Nucleus accumbens (tissue), 56 donors: Measurements from ENCODE around the gene PTCRA.
A peak's percentile ranks its signal among the peaks of the same experiment; 100 is the strongest.
"Not testable (repeated sequence)": the region's sequence is repeated elsewhere in the genome, so short reads cannot be mapped to it uniquely, and the experiment has no call there.

ENCODE experiments used
- DNase-seq, 56 donors: peaks; one replicate each; lab custom pipeline; 2025; lab: John Stamatoyannopoulos, UW

PTCRA gene

DNA sequence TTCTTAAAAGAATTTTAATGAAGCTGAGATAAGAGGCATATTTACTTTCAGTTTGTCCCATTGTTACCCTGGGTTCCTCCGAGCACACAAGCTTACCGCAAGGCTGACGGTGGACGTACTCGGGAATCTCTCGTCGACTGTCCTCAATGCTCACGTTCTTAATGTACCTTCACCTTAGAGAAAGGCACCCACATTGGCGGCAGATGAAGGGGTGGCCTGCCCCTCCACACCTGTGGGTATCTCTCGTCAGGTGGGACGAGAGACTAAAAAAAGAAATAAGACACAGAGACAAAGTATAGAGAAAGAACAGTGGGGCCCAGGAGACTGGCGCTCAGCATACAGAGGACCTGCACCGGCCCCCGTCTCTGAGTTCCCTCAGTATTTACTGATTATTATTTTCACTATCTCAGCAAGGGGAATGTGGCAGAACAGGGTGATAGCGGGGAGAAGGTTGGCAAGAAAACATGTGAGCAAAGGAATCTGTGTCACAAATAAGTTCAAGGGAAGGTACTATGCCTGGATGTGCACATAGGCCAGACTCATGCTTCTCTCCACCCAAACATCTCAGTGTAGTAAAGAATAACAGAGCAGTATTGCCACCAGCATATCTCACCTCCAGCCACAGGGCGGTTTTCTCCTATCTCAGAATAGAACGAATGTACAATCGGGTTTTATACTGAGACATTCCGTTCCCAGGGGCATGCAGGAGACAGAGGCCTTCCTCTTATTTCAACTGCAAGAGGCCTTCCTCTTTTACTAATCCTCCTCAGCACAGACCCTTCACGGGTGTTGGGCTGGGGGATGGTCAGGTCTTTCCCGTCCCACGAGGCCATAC lies 13.2 kb upstream of the PTCRA start:
- DNase-seq: not testable (repeated sequence)

DNA sequence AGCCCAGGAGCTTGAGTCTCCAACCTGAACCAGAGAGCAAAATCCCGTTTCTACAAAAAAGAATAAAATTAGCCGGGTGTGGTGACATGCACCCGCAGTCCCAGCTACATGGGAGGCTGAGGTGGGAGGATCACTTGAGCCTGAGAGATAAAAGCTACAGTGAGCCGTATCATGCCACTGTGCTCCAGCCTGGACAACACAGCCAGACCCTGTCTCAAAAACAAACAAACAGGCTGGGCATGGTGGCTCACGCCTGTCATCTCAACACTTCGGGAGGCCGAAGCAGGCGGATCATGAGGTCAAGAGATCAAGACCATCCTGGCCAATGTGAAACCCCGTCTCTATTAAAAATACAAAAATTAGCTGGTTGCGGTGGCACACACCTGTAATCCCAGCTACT lies 11.4 kb upstream of the PTCRA start:
- DNase-seq: no peak

DNA sequence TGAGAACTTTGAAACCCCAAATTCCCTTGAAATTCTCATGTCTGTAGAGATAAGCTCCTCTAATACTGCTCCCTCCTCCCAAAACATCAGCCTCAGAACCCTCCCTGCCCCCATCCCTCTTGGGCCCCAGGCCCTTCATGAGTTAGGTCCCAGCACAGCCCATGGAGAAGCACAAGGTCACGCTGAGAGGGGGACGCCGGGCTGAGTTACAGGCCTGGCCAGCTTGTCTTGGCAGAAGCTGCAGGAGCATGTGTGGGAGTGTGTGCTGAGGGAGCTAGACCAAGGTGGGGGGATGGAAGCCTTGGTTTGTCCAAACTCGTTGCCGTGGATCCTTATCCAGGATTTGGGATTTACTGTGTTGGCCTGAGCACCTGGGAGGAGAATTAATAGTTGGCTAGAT lies 8.5 kb upstream of the PTCRA start:
- no peak for DNase-seq

DNA sequence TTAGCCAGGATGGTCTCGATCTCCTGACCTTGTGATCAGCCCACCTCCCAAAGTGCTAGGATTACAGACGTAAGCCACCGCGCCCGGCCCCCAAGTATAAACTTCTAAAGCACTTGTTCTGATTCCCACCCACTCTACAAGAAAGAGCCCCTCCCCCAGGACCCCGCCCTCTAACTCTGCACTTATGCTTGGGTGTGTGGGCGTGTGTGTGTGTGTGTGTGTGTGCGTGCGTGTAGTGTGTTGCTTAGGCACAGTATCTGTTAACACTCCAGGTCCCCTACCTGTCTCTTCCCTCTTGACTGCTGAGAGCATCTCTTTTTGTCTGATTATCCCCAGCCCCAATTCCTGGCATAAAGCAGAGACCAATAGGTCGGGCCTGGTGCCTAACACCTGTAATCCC lies 6.0 kb upstream of the PTCRA start:
- DNase-seq: peak in 7 of 56 donors; percentile 4 to 35 (median 16)

DNA sequence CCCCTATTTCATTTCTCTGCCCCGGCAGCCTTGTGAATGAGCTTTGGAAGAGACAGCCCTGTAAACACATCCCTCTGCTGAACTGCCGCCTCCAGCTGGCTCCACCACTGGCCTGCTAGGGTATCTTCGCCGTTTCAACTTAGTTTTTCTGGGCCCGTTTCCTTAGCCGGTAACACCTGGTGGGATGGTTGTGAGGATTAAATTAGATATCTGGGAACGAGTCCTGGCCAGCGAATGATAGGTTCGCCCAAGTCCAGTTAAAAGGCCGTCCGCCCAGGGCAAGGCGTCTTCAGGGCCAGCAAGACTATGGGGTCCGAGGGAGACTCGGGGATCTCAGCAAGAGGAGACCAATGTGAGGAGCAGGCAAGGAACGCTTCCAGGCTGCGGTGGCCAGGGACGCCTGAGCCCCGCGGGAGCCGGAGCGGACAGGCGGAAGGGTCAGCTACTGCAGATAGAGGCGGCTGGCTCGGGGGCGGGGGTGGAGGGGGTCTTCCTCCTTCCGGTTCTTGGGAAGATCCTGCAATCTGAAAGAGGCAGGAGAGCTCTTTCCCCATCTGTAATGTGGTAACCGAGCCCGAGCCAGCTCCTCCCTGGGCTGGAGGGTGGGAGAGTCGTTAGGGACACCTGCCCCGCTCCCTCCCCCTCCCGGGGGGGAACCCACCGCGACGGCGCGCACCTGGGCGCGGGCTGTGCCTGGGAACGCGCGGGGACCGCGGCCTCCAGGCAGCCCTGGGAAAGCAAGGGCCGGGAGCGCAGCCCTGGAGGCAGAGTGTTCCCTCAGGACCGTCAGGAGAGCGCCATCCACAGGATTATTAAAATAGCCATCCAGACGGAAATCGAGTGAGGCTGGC lies 4.5 kb upstream of the PTCRA start:
- no peak for DNase-seq

DNA sequence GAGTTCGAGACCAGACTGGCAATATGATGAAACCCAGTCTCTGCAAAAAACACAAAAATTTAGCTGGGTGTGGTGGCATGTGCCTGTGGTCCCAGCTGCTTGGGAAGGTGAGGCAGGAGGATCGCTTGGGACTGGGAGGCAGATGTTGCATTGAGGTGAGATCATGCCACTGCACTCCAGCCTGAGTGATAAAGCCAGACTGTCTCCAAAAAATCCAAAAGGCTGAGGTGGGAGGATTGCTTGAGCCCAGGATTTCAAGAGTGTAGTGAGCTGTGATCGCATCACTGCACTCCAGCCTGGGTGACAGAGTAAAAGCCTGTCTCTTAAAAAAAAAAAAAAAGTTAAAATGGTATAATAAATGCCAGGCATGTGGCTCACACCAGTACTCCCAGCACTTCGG lies 1.3 kb upstream of the PTCRA start:
- DNase-seq: no peak

DNA sequence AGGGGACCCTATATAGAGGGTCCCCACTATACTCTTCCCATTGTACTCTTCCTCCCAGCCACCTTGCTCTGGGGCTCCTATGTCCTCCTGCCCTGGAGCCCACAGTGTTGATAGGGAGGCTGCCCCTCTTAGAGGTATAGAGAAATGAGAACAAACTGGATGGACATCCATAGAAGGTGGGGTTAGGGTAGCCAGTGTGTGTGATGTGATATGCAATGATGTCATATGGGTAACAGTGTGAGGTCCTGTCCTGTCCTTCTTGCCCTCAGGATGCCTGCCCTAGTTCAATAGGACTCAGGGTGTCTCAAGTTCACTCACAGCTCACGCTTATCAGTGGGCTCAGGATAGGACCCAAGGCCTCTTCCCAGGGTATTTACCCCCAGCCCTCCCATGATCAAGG lies 435 bp downstream of the PTCRA start:
- DNase-seq: no peak

DNA sequence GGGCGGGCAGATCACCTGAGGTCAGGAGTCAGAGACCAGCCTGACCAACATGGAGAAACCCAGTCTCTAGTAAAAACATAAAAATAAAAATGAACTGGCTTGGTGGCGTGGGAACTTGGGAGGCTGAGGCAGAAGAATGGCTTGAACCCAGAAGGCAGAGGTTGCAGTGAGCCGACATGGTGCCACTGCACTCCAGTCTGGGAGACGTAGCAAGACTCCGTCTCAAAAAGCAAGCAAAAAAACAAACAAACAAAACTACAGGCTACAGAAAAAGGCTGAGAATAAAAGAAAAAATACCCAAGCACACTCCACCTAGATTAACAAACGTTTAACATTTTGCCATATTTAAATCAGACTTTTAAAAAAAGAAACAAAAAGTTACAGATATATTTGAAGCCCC lies 5.9 kb downstream of the PTCRA start:
- no peak for DNase-seq

DNA sequence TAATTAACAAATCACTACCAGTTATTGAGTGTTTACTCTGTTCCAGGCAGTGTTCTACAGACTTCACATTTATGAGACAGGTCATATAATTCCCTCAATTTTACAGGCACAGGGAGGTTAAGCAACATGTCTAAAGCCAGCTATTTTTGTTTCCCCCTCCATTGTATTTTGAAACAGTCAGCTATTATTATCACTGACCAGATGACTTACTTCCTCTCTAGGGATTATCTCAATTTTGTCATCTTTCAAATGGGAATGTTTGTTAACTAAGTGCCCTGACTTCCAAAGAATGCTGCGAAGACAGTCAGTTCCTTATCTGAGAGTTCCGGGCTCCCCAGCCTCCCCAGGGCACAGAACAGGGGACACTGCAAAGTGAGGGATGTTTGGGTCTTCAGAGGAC lies 7.8 kb downstream of the PTCRA start:
- no peak for DNase-seq

DNA sequence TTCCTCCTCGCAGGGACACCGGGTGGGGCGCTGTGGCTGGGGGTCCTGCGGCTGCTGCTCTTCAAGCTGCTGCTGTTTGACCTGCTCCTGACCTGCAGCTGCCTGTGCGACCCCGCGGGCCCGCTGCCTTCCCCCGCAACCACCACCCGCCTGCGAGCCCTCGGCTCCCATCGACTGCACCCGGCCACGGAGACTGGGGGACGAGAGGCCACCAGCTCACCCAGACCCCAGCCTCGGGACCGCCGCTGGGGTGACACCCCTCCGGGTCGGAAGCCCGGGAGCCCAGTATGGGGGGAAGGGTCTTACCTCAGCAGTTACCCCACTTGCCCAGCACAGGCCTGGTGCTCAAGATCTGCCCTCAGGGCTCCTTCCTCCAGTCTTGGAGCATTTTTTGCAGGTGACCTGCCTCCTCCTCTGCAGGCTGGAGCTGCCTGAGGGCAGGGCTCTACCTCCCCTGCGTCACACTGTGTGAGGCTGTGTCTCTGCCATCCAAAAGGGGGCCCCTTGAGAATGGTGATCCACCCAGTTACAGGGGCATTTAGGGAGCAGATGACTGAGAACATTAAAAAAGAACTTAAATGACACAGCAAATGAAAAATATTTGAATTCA lies 9.5 kb downstream of the PTCRA start:
- DNase-seq: no peak

DNA sequence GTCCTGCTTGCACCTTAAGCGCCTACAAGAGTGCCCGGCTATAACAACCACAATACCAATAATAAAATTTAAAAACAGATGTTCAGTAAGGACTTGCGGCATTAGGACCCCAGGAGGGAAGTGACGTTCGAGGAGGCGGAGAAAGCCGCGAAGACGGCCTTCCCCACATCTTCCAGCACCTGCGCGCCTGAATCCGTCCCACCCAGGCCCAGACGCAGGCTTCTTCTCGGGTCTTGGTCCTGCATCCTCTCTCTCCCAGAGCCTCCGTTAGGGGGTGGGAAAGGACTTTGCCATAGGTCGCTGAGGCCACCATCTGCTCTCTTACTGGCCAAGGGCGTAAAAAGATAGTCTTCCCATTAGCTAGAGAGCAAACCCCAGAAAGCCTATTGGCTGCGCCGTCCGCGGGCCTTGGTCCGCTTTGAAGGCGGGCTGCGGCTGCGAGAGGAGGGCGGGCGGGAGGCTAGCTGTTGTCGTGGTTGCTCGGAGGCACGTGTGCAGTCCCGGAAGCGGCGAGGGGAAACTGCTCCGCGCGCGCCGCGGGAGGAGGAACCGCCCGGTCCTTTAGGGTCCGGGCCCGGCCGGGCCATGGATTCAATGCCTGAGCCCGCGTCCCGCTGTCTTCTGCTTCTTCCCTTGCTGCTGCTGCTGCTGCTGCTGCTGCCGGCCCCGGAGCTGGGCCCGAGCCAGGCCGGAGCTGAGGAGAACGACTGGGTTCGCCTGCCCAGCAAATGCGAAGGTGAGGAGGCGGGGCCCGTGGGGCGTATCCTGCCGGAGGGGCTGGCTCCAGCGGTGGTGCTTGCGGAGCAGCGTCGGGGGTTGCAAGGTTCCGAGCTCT lies 13.3 kb downstream of the PTCRA start, which contains the start of gene CNPY3:
Gene CNPY3, plus strand, starts transcription at position 495 of the 835 bp plus-strand sequence. Its CDS starts 91 bp downstream, at position 586.
- peak; percentile 56 to 99 (median 90) for DNase-seq

DNA sequence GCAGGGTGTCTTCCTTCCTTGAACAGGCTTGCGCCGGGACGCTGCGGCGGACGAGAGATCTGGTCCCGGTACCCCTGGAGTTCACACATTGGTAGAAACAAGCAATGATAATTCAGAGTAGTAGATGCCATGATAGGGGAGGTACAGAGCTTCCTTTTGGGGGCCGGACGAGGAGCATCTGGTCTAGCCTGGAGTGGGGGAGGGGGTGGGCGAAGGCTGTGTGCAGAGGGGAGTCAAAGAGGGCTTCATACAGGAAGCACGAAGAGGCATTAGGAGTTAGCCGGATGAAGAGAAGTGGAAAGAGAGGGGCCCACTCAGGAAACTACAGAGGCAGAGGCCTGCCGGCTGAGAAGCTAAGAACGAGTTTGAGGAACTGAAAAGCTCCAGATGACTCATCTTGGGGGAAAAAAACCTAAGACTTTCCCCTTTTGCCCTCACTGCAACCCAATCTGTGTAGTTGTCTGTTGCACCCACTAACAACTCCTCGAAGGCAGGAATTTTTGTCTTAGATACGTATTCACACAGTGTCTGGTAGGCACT lies 14.0 kb downstream of the PTCRA start:
- DNase-seq: peak in 19 of 56 donors; percentile 18 to 72 (median 40)

DNA sequence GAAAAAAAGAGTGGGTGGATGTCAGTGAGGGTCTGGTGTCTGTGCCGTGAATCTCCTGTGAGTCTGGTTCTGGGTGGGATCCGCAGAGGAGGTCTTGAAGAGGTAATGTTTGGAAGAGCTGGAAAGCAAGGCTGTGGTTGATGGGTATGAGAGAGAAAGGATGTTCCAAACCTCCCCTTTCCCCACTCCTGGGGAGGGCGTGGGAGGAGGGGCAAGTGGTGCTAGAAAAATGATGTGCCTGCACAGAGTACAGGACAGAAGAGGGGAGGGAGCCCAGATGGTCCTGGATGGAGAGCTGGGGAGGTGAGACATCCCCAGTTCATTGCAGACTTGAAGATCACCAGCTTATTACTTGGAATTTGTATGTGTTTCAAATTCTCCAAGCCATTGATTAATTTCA lies 16.6 kb downstream of the PTCRA start:
- no peak for DNase-seq

DNA sequence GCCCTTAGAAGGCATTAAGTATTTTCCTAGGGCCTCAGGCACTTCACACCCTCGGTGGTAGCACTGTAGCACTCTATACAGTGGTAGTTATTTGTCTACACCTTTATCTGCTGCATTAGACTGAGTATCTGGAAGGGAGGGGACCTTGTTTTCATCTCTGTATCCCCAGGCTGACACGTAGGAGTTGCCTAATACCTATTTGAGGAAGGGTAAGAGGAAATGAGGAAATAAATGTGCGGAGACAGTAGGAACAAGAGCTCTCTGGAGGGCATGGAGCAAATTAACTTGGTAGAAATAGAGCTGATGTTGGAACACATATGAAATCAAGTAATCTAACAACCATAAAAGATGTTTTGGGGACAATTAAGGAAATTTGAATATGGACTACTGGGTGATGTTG lies 17.4 kb downstream of the PTCRA start:
- no peak for DNase-seq

DNA sequence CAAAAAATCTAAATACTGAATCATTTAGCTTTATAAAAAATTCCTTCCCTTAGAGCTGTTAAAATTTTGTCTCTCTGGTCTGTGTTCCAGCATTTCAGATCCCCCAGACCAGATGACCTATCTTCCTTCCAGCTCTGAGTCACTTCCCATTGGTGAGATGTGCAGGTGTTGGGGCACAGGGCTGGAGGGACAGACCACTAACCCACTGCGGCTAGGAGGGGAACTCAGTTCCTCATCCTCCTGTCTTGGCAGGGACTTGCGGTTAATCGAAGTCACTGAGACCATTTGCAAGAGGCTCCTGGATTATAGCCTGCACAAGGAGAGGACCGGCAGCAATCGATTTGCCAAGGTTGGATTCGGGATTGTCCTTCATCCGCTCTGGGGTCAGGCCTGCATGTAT lies 19.5 kb downstream of the PTCRA start:
- DNase-seq: no peak

DNA sequence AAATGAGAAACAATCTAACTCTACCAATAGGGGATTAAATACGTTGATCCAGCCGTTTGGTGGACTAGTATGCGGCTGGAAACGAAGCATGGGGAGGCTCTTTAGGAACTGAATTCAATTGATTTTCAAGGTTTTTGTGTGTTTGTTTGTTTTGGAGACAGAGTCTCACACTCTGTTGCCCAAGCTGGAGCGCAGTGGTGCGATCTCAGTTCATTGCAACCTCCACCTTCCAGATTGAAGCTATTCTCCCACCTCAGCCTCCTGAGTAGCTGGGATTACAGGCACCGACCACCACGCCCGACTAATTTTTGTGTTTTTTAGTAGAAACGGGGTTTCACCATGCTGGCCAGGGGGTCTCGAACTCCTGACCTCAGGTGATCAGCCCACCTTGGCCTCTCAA lies 20.5 kb downstream of the PTCRA start:
- no peak for DNase-seq

DNA sequence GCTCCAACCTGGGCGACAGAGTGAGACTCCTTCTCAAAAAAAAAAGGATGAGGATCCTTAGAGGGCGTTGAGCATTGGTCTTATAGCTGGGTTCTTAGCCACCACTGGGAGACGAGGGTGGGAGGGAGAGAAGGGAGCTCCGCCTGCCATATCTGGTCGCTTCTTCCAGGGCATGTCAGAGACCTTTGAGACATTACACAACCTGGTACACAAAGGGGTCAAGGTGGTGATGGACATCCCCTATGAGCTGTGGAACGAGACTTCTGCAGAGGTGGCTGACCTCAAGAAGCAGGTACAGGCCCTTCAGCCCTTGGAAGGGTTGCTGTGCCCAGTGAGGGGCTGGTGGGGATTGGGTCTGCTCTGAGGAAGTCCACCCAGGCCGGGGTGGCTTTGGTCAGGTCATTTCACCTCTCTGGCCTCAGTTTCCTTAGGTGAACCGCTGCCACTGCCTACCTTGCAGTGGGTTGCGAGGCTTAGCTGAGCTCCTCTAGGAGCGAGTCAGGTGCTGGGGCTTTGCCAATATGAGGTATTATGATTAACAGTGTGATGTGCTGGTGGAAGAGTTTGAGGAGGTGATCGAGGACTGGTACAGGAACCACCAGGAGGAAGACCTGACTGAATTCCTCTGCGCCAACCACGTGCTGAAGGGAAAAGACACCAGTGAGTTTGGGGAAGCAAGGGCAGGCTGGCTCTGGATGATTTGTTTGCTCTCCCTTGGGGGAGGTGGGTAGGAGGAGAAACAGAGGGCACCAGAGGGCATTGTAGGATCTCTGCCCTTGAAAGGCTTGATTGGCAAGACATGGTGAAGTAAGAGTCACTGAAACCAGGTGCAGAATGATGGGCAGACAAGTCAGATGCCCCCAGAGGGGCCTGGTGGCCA lies 21.9 kb downstream of the PTCRA start:
- DNase-seq: no peak

DNA sequence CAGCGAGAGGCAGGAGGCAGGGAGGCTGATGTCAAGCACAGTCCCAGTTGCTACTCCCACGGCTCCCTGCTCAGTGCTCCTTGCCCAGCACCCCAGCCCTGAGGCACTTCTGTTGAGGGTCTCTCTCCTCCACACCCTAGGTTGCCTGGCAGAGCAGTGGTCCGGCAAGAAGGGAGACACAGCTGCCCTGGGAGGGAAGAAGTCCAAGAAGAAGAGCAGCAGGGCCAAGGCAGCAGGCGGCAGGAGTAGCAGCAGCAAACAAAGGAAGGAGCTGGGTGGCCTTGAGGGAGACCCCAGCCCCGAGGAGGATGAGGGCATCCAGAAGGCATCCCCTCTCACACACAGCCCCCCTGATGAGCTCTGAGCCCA lies 22.6 kb downstream of the PTCRA start:
- DNase-seq: no peak
